ENCODE measurements around the gene FNDC8. TPM values are rescaled to one million over a fixed set of nuclear protein-coding genes. Genes with fewer than 3 reads are reported as not detected.

FNDC8 gene
- total RNA-seq, 2 donors from 2014 or later = not detected

DNA sequence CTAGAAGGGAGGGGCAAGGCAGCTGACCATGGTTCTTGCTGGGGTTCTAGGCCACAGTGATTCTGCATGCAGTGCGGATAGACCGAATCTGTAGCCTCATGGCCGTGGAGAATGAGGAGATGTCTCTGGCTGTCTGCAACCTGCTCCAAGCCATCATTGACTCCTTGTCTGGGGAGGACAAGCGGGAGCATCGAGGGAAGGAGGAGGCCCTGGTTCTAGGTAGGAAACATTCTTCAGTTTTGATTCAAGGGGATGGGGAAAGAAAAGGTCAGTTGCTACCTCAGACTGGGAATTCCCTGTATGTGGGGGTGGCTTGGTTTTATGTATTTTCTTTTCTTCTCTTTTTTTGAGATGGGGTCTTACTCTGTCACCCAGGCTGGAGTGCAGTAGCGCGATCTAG is 33.8 kb downstream of the FNDC8 start:
- Histone ChIP-seq H3K27ac (no peak overlapping the region), H3K27me3 (no peaks in the 10 kb centered on the region), H3K4me1 (no peaks in the 10 kb centered on the region), H3K36me3 (replicated peaks in 1 of 2; ENCODE audit: insufficient read depth in 1 of 2, low read depth in 2 of 2) (no peaks in the 10 kb centered on the region), H3K9me3 (no peaks in the 10 kb centered on the region), H3K4me3 (no peak overlapping the region)
- DNase-seq = no peak
- 81 to 84% methylated on average over 5 to 7 of the region's 7 CpGs for WGBS, 2 donors
- TF ChIP-seq, protein P1, sequence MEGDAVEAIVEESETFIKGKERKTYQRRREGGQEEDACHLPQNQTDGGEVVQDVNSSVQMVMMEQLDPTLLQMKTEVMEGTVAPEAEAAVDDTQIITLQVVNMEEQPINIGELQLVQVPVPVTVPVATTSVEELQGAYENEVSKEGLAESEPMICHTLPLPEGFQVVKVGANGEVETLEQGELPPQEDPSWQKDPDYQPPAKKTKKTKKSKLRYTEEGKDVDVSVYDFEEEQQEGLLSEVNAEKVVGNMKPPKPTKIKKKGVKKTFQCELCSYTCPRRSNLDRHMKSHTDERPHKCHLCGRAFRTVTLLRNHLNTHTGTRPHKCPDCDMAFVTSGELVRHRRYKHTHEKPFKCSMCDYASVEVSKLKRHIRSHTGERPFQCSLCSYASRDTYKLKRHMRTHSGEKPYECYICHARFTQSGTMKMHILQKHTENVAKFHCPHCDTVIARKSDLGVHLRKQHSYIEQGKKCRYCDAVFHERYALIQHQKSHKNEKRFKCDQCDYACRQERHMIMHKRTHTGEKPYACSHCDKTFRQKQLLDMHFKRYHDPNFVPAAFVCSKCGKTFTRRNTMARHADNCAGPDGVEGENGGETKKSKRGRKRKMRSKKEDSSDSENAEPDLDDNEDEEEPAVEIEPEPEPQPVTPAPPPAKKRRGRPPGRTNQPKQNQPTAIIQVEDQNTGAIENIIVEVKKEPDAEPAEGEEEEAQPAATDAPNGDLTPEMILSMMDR (IDR thresholded peaks at IDR 0.05) = no peak
- no peak for TF ChIP-seq POLR2A (IDR thresholded peaks at IDR 0.05)
- intact Hi-C loops (cut with DNase I) = no loop called here
- no peak for ATAC-seq

- Histone ChIP-seq H3K27me3 (no peaks in the 10 kb centered on the region), H3K36me3 (replicated peaks in 1 of 2; ENCODE audit: insufficient read depth in 1 of 2, low read depth in 2 of 2) (no peaks in the 10 kb centered on the region), H3K4me1 (no peaks in the 10 kb centered on the region), H3K4me3 (no peak overlapping the region), H3K9me3 (no peaks in the 10 kb centered on the region), H3K27ac (no peak overlapping the region)
- intact Hi-C loops (cut with DNase I) = loop anchor here (10.0 kb wide), 2 partner anchors 155 to 375 kb away; partner anchors contain the start of gene SLFN12L
- TF ChIP-seq, protein P1 (IDR thresholded peaks at IDR 0.05) = no peak
- no peak for TF ChIP-seq POLR2A (IDR thresholded peaks at IDR 0.05)
- ATAC-seq = no peak
- WGBS, 2 donors = 67 to 84% methylated on average over 2 of the region's 2 CpGs
- no peak for DNase-seq
Observed at GRCh38 chr17:35159940-35160339, 38.5 kb downstream of the FNDC8 start.

DNA sequence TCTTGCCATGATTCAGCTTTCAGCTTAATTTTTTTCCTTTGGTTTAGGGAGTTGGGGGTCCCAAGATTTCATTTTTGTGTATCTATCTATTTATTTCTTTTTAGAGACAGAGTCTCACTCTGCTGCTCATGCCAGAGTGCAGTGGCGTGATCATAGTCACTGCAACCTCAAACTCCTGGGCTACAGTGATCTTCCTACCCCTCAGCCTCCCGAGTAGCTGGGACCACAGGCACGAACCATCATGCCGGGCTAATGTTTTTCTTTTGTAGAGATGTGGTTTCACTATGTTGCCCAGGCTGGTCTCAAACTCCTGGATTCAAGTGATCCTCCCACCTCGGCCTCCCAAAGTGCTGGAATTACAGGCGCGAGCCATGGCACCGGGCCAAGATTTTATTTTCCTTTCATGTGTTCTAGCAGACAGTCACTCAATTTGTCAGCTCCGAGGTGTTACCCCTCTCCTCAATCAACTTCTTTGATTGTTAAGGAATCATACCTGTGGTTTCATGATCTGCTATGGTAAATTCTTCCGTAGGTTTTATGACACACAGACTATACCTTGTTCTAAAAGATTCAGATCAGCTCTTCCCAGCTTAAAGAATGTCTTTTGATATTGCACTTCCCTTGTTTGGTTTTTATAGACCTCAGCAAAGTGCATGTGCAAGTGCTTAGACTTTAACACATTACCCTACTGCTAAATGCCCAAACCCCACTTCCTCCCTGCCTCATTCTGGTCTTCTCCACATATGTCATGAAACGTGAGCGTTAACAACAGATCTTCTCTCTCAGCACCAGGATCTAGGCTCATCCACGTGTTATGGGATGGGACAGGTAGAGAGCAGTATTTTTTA is 39.2 kb downstream of the FNDC8 start:
- Histone ChIP-seq H3K27ac (no peak overlapping the region), H3K4me3 (no peak overlapping the region), H3K36me3 (replicated peaks in 1 of 2; ENCODE audit: insufficient read depth in 1 of 2, low read depth in 2 of 2) (no peaks in the 10 kb centered on the region), H3K9me3 (no peaks in the 10 kb centered on the region), H3K4me1 (no peaks in the 10 kb centered on the region), H3K27me3 (no peaks in the 10 kb centered on the region)
- 50 to 61% methylated on average over 13 of the region's 13 CpGs for WGBS, 2 donors
- no peak for ATAC-seq
- no peak for DNase-seq
- TF ChIP-seq, protein P1 (IDR thresholded peaks at IDR 0.05) = no peak
- TF ChIP-seq POLR2A (IDR thresholded peaks at IDR 0.05) = no peak
- intact Hi-C loops (cut with DNase I) = loop anchor here (10.0 kb wide), 2 partner anchors 154 to 374 kb away; partner anchors contain the start of gene SLFN12L

- no peak for ATAC-seq
- intact Hi-C loops (cut with DNase I) = loop anchor here (10.0 kb wide), 2 partner anchors 153 to 373 kb away; partner anchors contain the start of gene SLFN12L
Observed at GRCh38 chr17:35161281-35161761, 39.9 kb downstream of the FNDC8 start.

More at GRCh38 chr17:35161281-35161761, 39.9 kb downstream of the FNDC8 start:
- no peak for TF ChIP-seq POLR2A (IDR thresholded peaks at IDR 0.05)
- TF ChIP-seq, protein P1 (IDR thresholded peaks at IDR 0.05) = no peak
- no peak overlapping the region for H3K4me3 ChIP-seq
- no peaks in the 10 kb centered on the region for H3K27me3 ChIP-seq
- no peak for DNase-seq
- 36 to 42% methylated on average over 3 of the region's 3 CpGs for WGBS, 2 donors
- H3K9me3 ChIP-seq = no peaks in the 10 kb centered on the region
- no peaks in the 10 kb centered on the region for H3K36me3 ChIP-seq (replicated peaks in 1 of 2; ENCODE audit: insufficient read depth in 1 of 2, low read depth in 2 of 2)
- no peaks in the 10 kb centered on the region for H3K4me1 ChIP-seq
- no peak overlapping the region for H3K27ac ChIP-seq
